ENCODE results near the gene SP110.
"Not testable (repeated sequence)": the region's sequence is repeated elsewhere in the genome, so short reads cannot be mapped to it uniquely, and the experiment has no call there.

Gene SP110

DNA sequence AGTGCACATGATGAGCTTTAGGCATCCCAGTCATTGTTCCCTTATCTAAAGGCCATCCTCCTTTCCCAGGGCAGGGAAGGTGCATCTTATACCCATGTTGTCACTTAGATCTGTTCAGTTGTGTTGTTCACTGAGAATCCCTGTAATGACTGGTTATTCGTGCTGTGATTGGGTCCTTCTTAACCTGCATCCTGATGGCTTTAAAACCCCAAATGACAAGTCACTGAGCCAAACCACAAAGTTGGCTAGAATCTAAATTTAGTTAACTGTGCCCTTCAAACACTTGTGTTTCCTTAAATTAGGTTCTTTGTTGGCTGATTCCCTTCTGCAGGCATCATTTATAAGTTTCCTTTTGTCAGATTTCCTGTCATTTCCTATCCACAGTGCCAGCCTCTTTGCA, 92.6 kb downstream of the SP110 start:
- no peak for DNase-seq (ENCODE audit: low read depth in 2 of 2)

DNA sequence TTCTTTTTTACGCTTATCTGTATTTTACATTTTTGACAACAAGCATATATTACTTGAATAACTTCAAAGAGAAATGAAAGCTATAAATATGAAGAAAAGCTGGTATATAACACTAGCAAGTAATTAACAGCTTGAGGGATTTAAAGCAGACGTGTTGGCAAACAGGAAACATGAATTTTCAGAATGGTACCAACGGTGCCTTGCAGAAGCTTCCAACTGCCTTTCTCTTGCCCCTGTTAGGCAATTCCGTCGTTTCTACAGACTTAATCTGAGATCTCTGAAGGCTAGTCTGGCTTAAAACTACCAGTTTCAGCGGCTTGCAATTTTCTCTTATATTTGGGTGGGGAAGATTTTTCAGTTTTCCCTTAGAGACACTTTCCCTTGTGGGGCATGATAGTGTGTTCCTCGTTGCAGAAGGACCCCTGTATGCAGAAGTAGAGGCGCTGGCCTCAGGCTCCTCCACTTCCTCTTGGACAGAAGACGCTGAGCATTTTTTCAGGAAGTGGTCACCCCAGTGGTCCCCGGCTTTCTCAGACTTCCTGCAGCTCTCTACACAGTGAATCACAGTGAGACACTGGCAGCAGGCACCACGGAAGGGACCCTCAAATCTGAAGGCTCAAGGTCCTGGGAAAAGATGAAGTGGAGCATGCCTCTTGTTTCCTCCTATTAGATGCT, 94.9 kb downstream of the SP110 start:
- no peak for DNase-seq (ENCODE audit: low read depth in 2 of 2)

DNA sequence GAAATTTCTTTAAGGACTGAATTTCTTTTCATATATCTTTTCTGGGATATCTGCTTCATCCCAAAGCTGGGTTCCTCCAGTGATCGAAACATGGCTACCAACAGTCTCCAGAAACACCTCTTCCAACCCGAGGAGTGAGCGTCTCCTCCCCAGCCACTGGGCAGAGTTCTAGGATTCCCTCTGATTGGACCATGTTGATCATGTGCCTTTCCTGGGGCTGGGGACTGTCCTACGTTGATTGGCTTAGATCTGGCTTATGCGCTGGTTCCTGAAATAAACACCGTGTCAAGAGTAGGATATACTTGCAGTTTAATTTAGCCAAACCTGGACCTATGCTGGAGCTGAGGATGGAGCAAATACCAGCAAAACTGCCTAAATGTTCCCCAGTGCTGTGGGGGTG, 95.5 kb downstream of the SP110 start:
- DNase-seq (ENCODE audit: low read depth in 2 of 2) = no peak

GRCh38 chr2:230120376-230120775, 99.4 kb downstream of the SP110 start:
- DNase-seq (ENCODE audit: low read depth in 2 of 2) = not testable (repeated sequence)

DNA sequence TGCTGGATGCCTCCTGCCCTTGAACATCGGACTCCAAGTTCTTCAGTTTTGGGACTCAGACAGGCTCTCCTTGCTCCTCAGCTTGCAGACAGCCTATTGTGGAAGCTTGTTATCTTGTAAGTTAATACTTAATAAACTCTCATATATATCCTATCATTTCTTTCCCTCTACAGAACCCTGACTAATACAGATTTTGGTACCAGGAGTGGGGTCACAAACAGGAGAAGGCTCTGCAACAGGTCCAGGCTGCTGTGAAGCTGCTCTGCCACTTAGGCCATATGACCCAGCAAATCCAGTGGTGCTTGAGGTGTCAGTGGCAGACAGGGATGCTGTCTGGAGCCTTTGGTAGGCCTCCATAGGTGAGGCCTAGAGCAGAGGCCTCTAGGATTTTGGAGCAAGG, 100.0 kb downstream of the SP110 start:
- DNase-seq (ENCODE audit: low read depth in 2 of 2) = not testable (repeated sequence)
